GM12878 (cell line): ENCODE results near the gene WDHD1. TPM values are rescaled to one million over a fixed set of nuclear protein-coding genes. Genes with fewer than 3 reads are reported as not detected.
A peak's percentile ranks its signal among the peaks of the same experiment; 100 is the strongest.

ENCODE experiments used
- ATAC-seq: fragments of 200-7000 bp; cut with Tn5 transposase; 3 replicates; pipeline ENCODE4 v1.9.1; 2020; ENCODE audit warnings: mild to moderate bottlenecking, moderate library complexity
- BruUV-seq: library from RNA; stranded (reverse); fragments of 400-500 nt; replicated peaks from 2 replicates; lab custom pipeline; 2021; lab: Mats Ljungman, UMichigan
- CTCF ChIA-PET: fragments of 300-600 bp; sonication (Branson Sonifier 250); formaldehyde crosslinking; extraction: SDS; loops from one replicate; lab custom pipeline; 2021; ENCODE audit warnings: inconsistent platforms; lab: Yijun Ruan, JAX
- POLR2A ChIA-PET: fragments of 350-600 bp; formaldehyde crosslinking; extraction: SDS; loops from one replicate; lab custom pipeline; 2021; ENCODE audit warnings: inconsistent platforms; lab: Charles Lee
- RAD21 ChIA-PET: fragments of 300-600 bp; sonication (Branson Sonifier 250); formaldehyde crosslinking; loops from one replicate; lab custom pipeline; 2023; ENCODE audit warnings: antibody characterized with exemption; ENCODE audit not compliant: unreplicated experiment; lab: Charles Lee
- SMC1A ChIA-PET: fragments of 300-600 bp; sonication (Branson Sonifier 250); formaldehyde crosslinking; loops from one replicate; lab custom pipeline; 2023; ENCODE audit not compliant: unreplicated experiment, uncharacterized antibody; lab: Charles Lee
- DNase-seq: peaks from one replicate; pipeline ENCODE4 v3.0.0-alpha.2; 2011; ENCODE audit warnings: low read depth, low spot score
- FAIRE-seq: peaks from 3 replicates; lab custom pipeline; 2011; peaks lifted over from hg19 to GRCh38; lab: Jason Lieb, UNC
- H2AFZ ChIP-seq: 2 replicates; pipeline ENCODE4 v1.6.0; 2011; ENCODE audit warnings: low read depth, low read length, control low read depth; ENCODE audit not compliant: control insufficient read depth
- H3K27ac ChIP-seq: 2 replicates; pipeline ENCODE4 v1.5.1; 2011; ENCODE audit warnings: control low read depth; ENCODE audit not compliant: control insufficient read depth, insufficient read depth
- H3K27me3 ChIP-seq, 2 experiments: replicated peaks in 1 of 2; 2 replicates each; pipeline versions ENCODE4 v1.6.0 to v1.6.1; 2011; ENCODE audit warnings: low read length in 1 of 2; ENCODE audit not compliant: control insufficient read depth in 2 of 2, insufficient read depth in 2 of 2
- H3K36me3 ChIP-seq, 2 experiments: 2 replicates each; pipeline ENCODE4 v1.5.1; 2011; ENCODE audit warnings: low read length in 1 of 2; ENCODE audit not compliant: control insufficient read depth in 2 of 2, insufficient read depth in 2 of 2
- H3K4me1 ChIP-seq: 2 replicates; pipeline ENCODE4 v1.6.1; 2011; ENCODE audit warnings: mild to moderate bottlenecking, low read length, moderate library complexity, mixed read lengths; ENCODE audit not compliant: control insufficient read depth, insufficient read depth
- H3K4me2 ChIP-seq: 2 replicates; pipeline ENCODE4 v1.6.0; 2011; ENCODE audit warnings: control low read depth; ENCODE audit not compliant: control insufficient read depth, insufficient read depth
- H3K4me3 ChIP-seq: fragments of 200-600 bp; sonication (generic); 2 replicates; pipeline ENCODE4 v1.5.1; 2016
- H3K79me2 ChIP-seq: 2 replicates; pipeline ENCODE4 v1.6.0; 2011; ENCODE audit warnings: low read length; ENCODE audit not compliant: control insufficient read depth, insufficient read depth
- H3K9ac ChIP-seq: 2 replicates; pipeline ENCODE4 v1.8.0; 2011; ENCODE audit warnings: low read length, control low read depth, mixed read lengths; ENCODE audit not compliant: control insufficient read depth, insufficient read depth
- H3K9me3 ChIP-seq: replicated peaks from 3 replicates; pipeline ENCODE4 v1.5.1; 2011; ENCODE audit warnings: mild to moderate bottlenecking, low read length; ENCODE audit not compliant: control insufficient read depth, insufficient read depth
- H4K20me1 ChIP-seq: 2 replicates; pipeline ENCODE4 v1.6.0; 2011; ENCODE audit not compliant: control insufficient read depth, insufficient read depth
- CBX3 ChIP-seq: fragments of 200-600 bp; sonication (generic); IDR thresholded peaks from 2 replicates; pipeline ENCODE4 v1.6.1; 2016; ENCODE audit warnings: low read depth, borderline replicate concordance
- CUX1 ChIP-seq: IDR thresholded peaks from 2 replicates; pipeline ENCODE4 v1.6.1; 2012; ENCODE audit warnings: improper control_type of control experiment, low read depth, low read length; ENCODE audit not compliant: insufficient replicate concordance
- ELK1 ChIP-seq: IDR thresholded peaks from 2 replicates; pipeline ENCODE4 v1.6.1; 2012; ENCODE audit warnings: low read depth, low read length, improper control_type of control experiment
- HCFC1 ChIP-seq: fragments of 150-350 bp; IDR thresholded peaks from 2 replicates; pipeline ENCODE4 v1.6.1; 2014; ENCODE audit warnings: low read length
- HDAC6 ChIP-seq: fragments of 200-600 bp; sonication (generic); IDR thresholded peaks from one replicate; pipeline ENCODE4 v1.8.0; 2017; ENCODE audit warnings: antibody characterized with exemption; ENCODE audit not compliant: unreplicated experiment
- POU2F2 ChIP-seq: IDR thresholded peaks from 3 replicates; pipeline ENCODE4 v1.6.1; 2011; ENCODE audit warnings: low read depth, mild to moderate bottlenecking, low read length, borderline replicate concordance
- PRDM15 ChIP-seq: fragments of 450-650 bp; formaldehyde crosslinking; IDR thresholded peaks from 2 replicates; pipeline ENCODE4 v1.4.0; 2020; ENCODE audit warnings: mild to moderate bottlenecking, moderate library complexity
- SMAD1 ChIP-seq: fragments of 450-650 bp; IDR thresholded peaks from 2 replicates; pipeline ENCODE4 v1.6.1; 2018; ENCODE audit warnings: mild to moderate bottlenecking, low read depth; ENCODE audit not compliant: partially characterized antibody
- WGBS: methylation state at CpG from one replicate; pipeline ENCODE4 v1.1.6; 2016; ENCODE audit warnings: low lambda C conversion rate; ENCODE audit not compliant: insufficient replicate concordance, insufficient coverage; ENCODE audit errors: missing lambda C conversion rate; 5-methylcytosine and 5-hydroxymethylcytosine counted together
- in situ Hi-C: fragments of 300-500 bp; cut with MboI; formaldehyde crosslinking; loops from 9 replicates; pipeline ENCODE4 v1.14.3; 2018; ENCODE audit warnings: mixed read lengths
- intact Hi-C: fragments of 100-400 bp; cut with micrococcal nuclease; formaldehyde crosslinking; loops from one replicate; pipeline ENCODE4 v1.14.2; 2022; ENCODE audit not compliant: unreplicated experiment
- polyA plus RNA-seq, 11 experiments: library from polyadenylated mRNA; depleted of rRNA in 4 of 11; unstranded in 6 of 11; stranded (reverse) in 5 of 11; fragments of >200 nt; fragmentation: Nextera tagmentation in 4 of 11; fragmentation: Illumina TruSeq in 1 of 11; extraction: Ambion mirVana in 4 of 11; extraction: Trizol in 1 of 11; gene quantifications; 1 replicate in 1 of 11; 2 replicates in 10 of 11; pipeline versions ENCODE4 v1.2.1 to v1.2.3, GENCODE V29; 2011 to 2016; ENCODE audit warnings: inconsistent platforms in 2 of 11, missing spikeins in 2 of 11, low read depth in 1 of 11
- total RNA-seq, 4 experiments: library from RNA; depleted of rRNA in 3 of 4; stranded (reverse); fragments of >200 nt in 3 of 4; fragmentation: Illumina TruSeq in 1 of 4; extraction: Trizol in 1 of 4; gene quantifications; 2 replicates each; pipeline versions ENCODE4 v1.2.1 to v1.2.3, GENCODE V29; 2013 to 2021

Gene WDHD1
- total and polyA plus RNA-seq, 10 of the 15 experiments (the other 5 are each of a cell fraction or from before 2014, with no cell fraction given), result 11.3 to 50.5 (median 32.6) TPM

GRCh38 chr14:54891471-54892245 lies 135.2 kb downstream of the WDHD1 start:
- ATAC-seq (no peak), FAIRE-seq (no peak), DNase-seq (no peak)
- ChIA-PET RAD21 (interaction anchor here (0.6 to 1.4 kb wide), 2 partner anchors 10 to 30 kb away, joined by 3 read pairs; no protein-coding TSS in a partner anchor), CTCF (interaction anchor here (0.6 to 3.9 kb wide), 7 partner anchors 10 to 328 kb away, joined by 3 to 36 read pairs (median 4); partner anchors contain the start of gene GCH1), POLR2A (interaction anchor here (1.7 kb wide), 1 partner anchor 10 kb away, joined by 9 read pairs; no protein-coding TSS in a partner anchor), SMC1A (interaction anchor here (1.1 to 4.0 kb wide), 3 partner anchors 9 to 38 kb away, joined by 3 to 35 read pairs (median 3); no protein-coding TSS in a partner anchor)
- H3K9ac ChIP-seq, result no peak overlapping the region
- H3K4me3 ChIP-seq, result no peak overlapping the region
- intact Hi-C loops, result loop anchor here (5.0 kb wide), 2 partner anchors 84 to 324 kb away; partner anchors contain the start of gene SAMD4A
- no peaks in the 10 kb centered on the region for H3K9me3 ChIP-seq
- H2AFZ ChIP-seq, result no peak overlapping the region
- BruUV-seq, result no TSS peak
- H3K79me2 ChIP-seq, result peaks cover 30% of the 10 kb centered on the region
- H4K20me1 ChIP-seq, result no peaks in the 10 kb centered on the region
- in situ Hi-C loops, result no loop called here
- 79% methylated on average over 10 of the region's 10 CpGs for WGBS
- peaks cover 27% of the 10 kb centered on the region for H3K4me1 ChIP-seq
- peak overlapping the region; percentile 56; the same call in 1 of the 2 replicates for H3K4me2 ChIP-seq
- H3K27me3 ChIP-seq, result no peaks in the 10 kb centered on the region
- H3K36me3 ChIP-seq, result no peaks in the 10 kb centered on the region
- TF ChIP-seq POU2F2, result no peak
- TF ChIP-seq CUX1, result no peak
- no peak for TF ChIP-seq HCFC1
- TF ChIP-seq HDAC6, result no peak
- TF ChIP-seq CBX3, result no peak
- no peak for TF ChIP-seq ELK1
- no peak for TF ChIP-seq PRDM15 (CRISPR knock-in tag)
- TF ChIP-seq SMAD1, result no peak
- H3K27ac ChIP-seq, result peak overlapping the region; percentile 50
